ENCODE results near the gene LUM.

Gene LUM

GRCh38 chr12:91104812-91105466 lies 6.4 kb downstream of the LUM start:
- no peak overlapping the region for H3K4me3 ChIP-seq (ENCODE audit: low read length)
- no peak for TF ChIP-seq CTCF (conservative IDR thresholded peaks at IDR 0.05; ENCODE audit: low read depth, low read length)
- no peak for DNase-seq (ENCODE audit: low read depth)

GRCh38 chr12:91103624-91104023 lies 7.7 kb downstream of the LUM start:
- H3K4me3 ChIP-seq (ENCODE audit: low read length): no peak overlapping the region
- TF ChIP-seq CTCF (conservative IDR thresholded peaks at IDR 0.05; ENCODE audit: low read depth, low read length): no peak

GRCh38 chr12:91103101-91103500 lies 8.2 kb downstream of the LUM start:
- TF ChIP-seq CTCF (conservative IDR thresholded peaks at IDR 0.05; ENCODE audit: low read depth, low read length): no peak
- no peak for DNase-seq (ENCODE audit: low read depth)

More at GRCh38 chr12:91103624-91104023, 7.7 kb downstream of the LUM start:
- DNase-seq (ENCODE audit: low read depth): no peak

GRCh38 chr12:91100906-91101305 lies 10.4 kb downstream of the LUM start:
- peak; percentile 25 for DNase-seq (ENCODE audit: low read depth)
- no peak overlapping the region for H3K4me3 ChIP-seq (ENCODE audit: low read length)
- TF ChIP-seq CTCF (conservative IDR thresholded peaks at IDR 0.05; ENCODE audit: low read depth, low read length): no peak

More at GRCh38 chr12:91103101-91103500, 8.2 kb downstream of the LUM start:
- H3K4me3 ChIP-seq (ENCODE audit: low read length): no peak overlapping the region

- DNase-seq (ENCODE audit: low read depth): no peak
- no peak for TF ChIP-seq CTCF (conservative IDR thresholded peaks at IDR 0.05; ENCODE audit: low read depth, low read length)
- H3K4me3 ChIP-seq (ENCODE audit: low read length): no peak overlapping the region
These were observed 11.5 kb downstream of the LUM start for GRCh38 chr12:91099836-91100235.

GRCh38 chr12:91099341-91099740 lies 12.0 kb downstream of the LUM start:
- no peak for TF ChIP-seq CTCF (conservative IDR thresholded peaks at IDR 0.05; ENCODE audit: low read depth, low read length)
- H3K4me3 ChIP-seq (ENCODE audit: low read length): no peak overlapping the region
- DNase-seq (ENCODE audit: low read depth): no peak

GRCh38 chr12:91098941-91099340 lies 12.4 kb downstream of the LUM start:
- peak; percentile 90 for DNase-seq (ENCODE audit: low read depth)
- no peak overlapping the region for H3K4me3 ChIP-seq (ENCODE audit: low read length)
- TF ChIP-seq CTCF (conservative IDR thresholded peaks at IDR 0.05; ENCODE audit: low read depth, low read length): no peak

Measured in retinal pigment epithelial cell (primary cell).